Hematopoietic multipotent progenitor cell treated with erythropoietin and hydrocortisone succinate and interleukin-3 and kit ligand, for 4 days (in vitro differentiated cells): ENCODE data around the gene CFAP107.
"Not testable (repeated sequence)": the region's sequence is repeated elsewhere in the genome, so short reads cannot be mapped to it uniquely, and the experiment has no call there.

Source experiments
- DNase-seq: peaks from one replicate; pipeline ENCODE4 v3.0.0-alpha.2; 2015

Gene CFAP107

GRCh38 chr1:12783783-12784182, 37.8 kb downstream of the CFAP107 start:
- DNase-seq = peak; percentile 44

- DNase-seq = peak; percentile 3
Observed at GRCh38 chr1:12784729-12785128, 38.7 kb downstream of the CFAP107 start.

- not testable (repeated sequence) for DNase-seq
Observed at GRCh38 chr1:12791097-12791496, 45.1 kb downstream of the CFAP107 start, which contains the start of gene PRAMEF1. Gene PRAMEF1, plus strand, starts transcription at chr1:12791397. Its CDS starts 1,831 bp downstream, at chr1:12793228.

DNA sequence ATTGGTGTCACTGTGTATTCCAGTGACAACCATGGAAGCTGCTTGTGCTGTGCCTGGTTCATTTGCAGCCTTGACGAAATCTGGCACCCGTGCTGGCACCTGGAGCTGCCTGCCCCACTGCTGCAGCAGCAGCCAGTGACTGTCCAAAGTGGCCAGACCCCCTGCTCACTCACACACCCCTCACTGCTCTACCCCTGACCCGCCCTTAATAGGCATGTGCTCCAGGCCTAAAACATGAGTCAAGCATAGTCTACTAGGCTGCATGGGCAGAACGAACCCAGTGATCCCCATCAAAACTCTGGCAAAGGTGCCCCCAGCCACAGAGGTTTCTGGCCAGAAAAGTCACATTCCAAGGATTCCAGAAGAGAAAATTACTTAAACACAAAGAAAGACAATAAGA, 52.9 kb downstream of the CFAP107 start:
- no peak for DNase-seq

- DNase-seq = no peak
Observed at GRCh38 chr1:12799730-12800129, 53.7 kb downstream of the CFAP107 start.

GRCh38 chr1:12809933-12810332, 63.9 kb downstream of the CFAP107 start:
- no peak for DNase-seq

DNA sequence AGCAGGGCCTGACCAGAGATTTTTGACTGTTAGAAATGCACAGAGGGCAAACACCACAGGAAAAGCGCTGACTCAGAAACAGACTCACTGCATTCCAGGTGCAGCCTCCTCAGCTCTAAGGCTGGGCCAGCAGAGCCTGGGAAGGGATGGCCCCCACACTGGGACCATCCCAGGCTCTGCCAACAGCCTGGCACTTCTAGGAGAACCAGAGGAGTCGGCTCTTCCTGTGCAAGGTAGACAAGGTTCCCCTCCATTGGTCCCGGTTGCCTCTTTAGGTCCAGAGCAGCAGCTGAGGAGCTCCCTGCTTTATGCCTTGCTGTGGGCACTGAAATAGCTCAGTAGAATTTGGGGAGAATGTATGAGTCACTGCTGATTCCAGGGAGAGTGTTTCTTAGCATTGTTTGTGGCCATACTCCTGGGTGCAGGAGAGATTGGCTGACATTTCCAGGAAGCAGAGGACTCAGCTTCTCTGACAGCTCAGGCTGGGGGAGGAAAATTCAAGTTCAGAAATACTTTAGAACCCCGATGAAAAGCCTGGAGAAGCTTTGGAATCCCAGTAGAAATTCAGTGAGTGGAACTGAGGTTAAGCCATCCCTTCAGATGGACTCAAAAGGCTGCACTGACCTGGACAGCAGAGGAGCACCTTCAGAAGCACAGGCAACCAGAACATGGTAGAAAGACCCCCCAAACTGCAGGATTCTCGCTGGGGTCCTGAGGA, 64.8 kb downstream of the CFAP107 start:
- DNase-seq = no peak

DNA sequence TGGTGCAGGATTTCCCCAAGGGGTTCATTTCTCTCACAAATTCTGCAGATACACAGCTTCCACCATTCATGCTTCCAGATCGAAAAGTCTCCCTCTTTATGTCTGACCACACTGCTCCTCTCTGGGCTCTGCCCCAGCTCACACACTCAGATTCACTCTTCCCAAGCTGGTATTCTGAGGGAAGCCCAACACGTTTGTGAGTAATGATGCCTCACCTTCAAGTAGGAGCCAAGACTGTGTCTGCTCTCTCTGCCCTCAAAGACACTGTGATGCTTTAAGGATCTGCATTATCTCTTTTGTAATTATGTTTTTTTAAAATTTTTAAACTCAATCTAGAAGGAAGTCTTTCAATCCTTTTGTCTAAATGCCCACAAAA, 65.4 kb downstream of the CFAP107 start:
- no peak for DNase-seq
